Fibroblast of lung (primary cell): ENCODE data around the gene NUP155.

Source experiments
- CTCF ChIP-seq, 2 donors: IDR thresholded peaks in 1 of 2; conservative IDR thresholded peaks in 1 of 2; 1 replicate in 1 of 2; 2 replicates in 1 of 2; pipeline ENCODE4 v1.5.1; 2011 to 2012; ENCODE audit warnings: low read length in 2 of 2, control low read depth in 1 of 2, inconsistent platforms in 1 of 2, low read depth in 1 of 2, mild to moderate bottlenecking in 1 of 2
- EZH2 ChIP-seq: IDR thresholded peaks from 2 replicates; pipeline ENCODE4 v1.5.1; 2012; ENCODE audit warnings: low read length, control low read depth, mild to moderate bottlenecking; ENCODE audit errors: missing control alignments

GRCh38 chr5:37248421-37248969 is 122.4 kb downstream of the NUP155 start:
- no peak for TF ChIP-seq CTCF (conservative IDR thresholded peaks at IDR 0.05 in 1 of 2, IDR thresholded peaks at IDR 0.05 in 1 of 2; ENCODE audit: low read depth in 1 of 2, low read length in 2 of 2)
- no peak for TF ChIP-seq EZH2
